Heart left ventricle (tissue), 16 donors: Measurements from ENCODE around the gene CARS1. TPM values are rescaled to one million over a fixed set of nuclear protein-coding genes. Genes with fewer than 3 reads are reported as not detected.

ENCODE experiments used
- ATAC-seq, 4 donors: fragments of 200-7000 bp; cut with Tn5 transposase; one replicate each; pipeline ENCODE4 v1.9.1; 2020 to 2022; ENCODE audit warnings: moderate library complexity in 4 of 4, mild to moderate bottlenecking in 3 of 4, moderate number of reproducible peaks in 1 of 4
- DNase-seq, 5 donors: peaks; one replicate each; pipeline ENCODE4 v3.0.0-alpha.2; 2020
- H3K27ac ChIP-seq, 12 donors: fragments of 200-600 bp; sonication (generic) in 4 of 12; one replicate each; pipeline versions ENCODE4 v1.5.0 to v1.8.0; 2016 to 2022; ENCODE audit warnings: mild to moderate bottlenecking in 2 of 12
- H3K27me3 ChIP-seq, 9 donors: fragments of 200-600 bp; sonication (generic) in 2 of 9; one replicate each; pipeline versions ENCODE4 v1.5.1 to v1.8.0; 2016 to 2022; ENCODE audit warnings: mild to moderate bottlenecking in 3 of 9
- H3K36me3 ChIP-seq, 9 donors: fragments of 200-600 bp; sonication (generic) in 2 of 9; one replicate each; pipeline versions ENCODE4 v1.5.0 to v1.8.0; 2018 to 2022; ENCODE audit warnings: mild to moderate bottlenecking in 2 of 9
- H3K4me1 ChIP-seq, 12 donors: fragments of 200-600 bp; sonication (generic) in 4 of 12; one replicate each; pipeline versions ENCODE4 v1.5.0 to v1.8.0; 2016 to 2022; ENCODE audit warnings: mild to moderate bottlenecking in 3 of 12
- H3K4me3 ChIP-seq, 12 donors: fragments of 200-600 bp; sonication (generic) in 4 of 12; one replicate each; pipeline versions ENCODE4 v1.5.0 to v1.8.0; 2017 to 2022; ENCODE audit warnings: mild to moderate bottlenecking in 9 of 12, moderate library complexity in 4 of 12
- H3K9me3 ChIP-seq, 12 donors: fragments of 200-600 bp; sonication (generic) in 4 of 12; one replicate each; pipeline versions ENCODE4 v1.5.0 to v1.8.0; 2016 to 2022; ENCODE audit warnings: mild to moderate bottlenecking in 1 of 12
- CTCF ChIP-seq, 12 donors: fragments of 200-600 bp; sonication (generic) in 4 of 12; IDR thresholded peaks; one replicate each; pipeline versions ENCODE4 v1.5.0 to v1.8.0; 2018 to 2022; ENCODE audit warnings: antibody characterized with exemption in 12 of 12, mild to moderate bottlenecking in 5 of 12
- POLR2A ChIP-seq, 2 donors: fragments of 450-650 bp; IDR thresholded peaks; one replicate each; pipeline ENCODE4 v1.6.1; 2017; ENCODE audit warnings: antibody characterized with exemption in 2 of 2, mild to moderate bottlenecking in 2 of 2, moderate library complexity in 2 of 2
- WGBS, 4 donors: extraction: QIAGEN DNeasy Blood & Tissue Kit in 2 of 4; methylation state at CpG; one replicate each; pipeline versions ENCODE4 v1.1.5 to v1.1.7; 2013 to 2018; 5-methylcytosine and 5-hydroxymethylcytosine counted together
- intact Hi-C, 10 donors: fragments of 100-400 bp; cut with DNase I; formaldehyde crosslinking; loops; one replicate each; pipeline versions ENCODE4 v1.11.1 to v1.14.2; 2022
- long read RNA-seq, 3 donors: library from polyadenylated mRNA; unstranded; transcript quantifications; one replicate each; pipeline ENCODE4 v2.0.0, GENCODE V29; 2020 to 2021
- polyA plus RNA-seq, 2 donors: library from polyadenylated mRNA; stranded (reverse); fragments of 200-250 nt; gene quantifications; one replicate each; pipeline ENCODE4 v1.2.3, GENCODE V29; 2013
- total RNA-seq, 9 donors: library from RNA; depleted of rRNA in 2 of 9; stranded (reverse); fragments of >200 nt in 2 of 9; fragmentation: NEBNext Ultra II Directional in 3 of 9; extraction: Animal tissue kit (Norgen Biotek cat#: 25700) in 3 of 9; gene quantifications; one replicate each; pipeline versions ENCODE4 v1.1.0 to v1.2.4, GENCODE V29; 2016 to 2023
- donor health status: ischemic (EF 13 %, LVEDD 7.1; RV severe dilation, severe dysfunction).
- donor health status: healthy with polysubstance abuse.
- donor health status: DM: no; HTN: yes; CAD: no.
- donor health status: DM: no; HTN: no; CAD: no.
- donor health status: ischemic (EF 25% LVEDD 6.9; RV normal size, moderate dysfunction).
- donor health status: ischemic (EF 25% LVEDD 5.7; RV mildly dilated, moderate dysfunction).
- donor health status: healthy.
- donor health status: DM: yes; HTN: yes; CAD: no.
- donor health status: ischemic (EF 35%, LVEDD 5.7; RV mildly dilated, moderate dysfunction).
- donor health status: nonischemic (EF 11% LVEDD 7.7; RV severe dilation, severe dysfunction).
- donor health status: DM: yes; HTN: yes; CAD: no.
- donor health status: PGD.
- donor health status: ischemic (EF 29% LVEDD 5.4; RV normal size, mild dysfunction).
- donor health status: nonischemic (EF 23%, LVEDD 6.1; RV moderate dilation, normal function).

Gene CARS1
- total RNA-seq: 10 to 100 TPM; 10.2 to 29.3 (median 18.5) TPM
- polyA plus RNA-seq: 10 to 100 TPM in 1 of 2 donors, 1 to 10 TPM in 1; 9.3 to 30.5 TPM
- long read RNA-seq, donor 1, transcript CARS-203 (22 exons, 2,685 nt): major isoform, 10 of 40 reads
- long read RNA-seq, donor 1, transcript CARS-201 (22 exons, 2,491 nt): minor isoform, 6 of 40 reads
- long read RNA-seq, donor 1, partial matches to known transcripts: 10 of 40 reads
- long read RNA-seq, donor 1, other reads (novel, unspliced or antisense): 10 of 40 reads
- long read RNA-seq, donor 2, transcript CARS-203 (22 exons, 2,685 nt): major isoform, 44 of 167 reads
- long read RNA-seq, donor 2, transcript CARS-201 (22 exons, 2,491 nt): minor isoform, 9 of 167 reads
- long read RNA-seq, donor 2, transcript CARS-202 (23 exons, 2,758 nt): minor isoform, 7 of 167 reads
- long read RNA-seq, donor 2, partial matches to known transcripts: 87 of 167 reads
- long read RNA-seq, donor 2, other reads (novel, unspliced or antisense): 20 of 167 reads
- long read RNA-seq, donor 3, transcript CARS-203 (22 exons, 2,685 nt): major isoform, 28 of 50 reads
- long read RNA-seq, donor 3, partial matches to known transcripts: 11 of 50 reads
- long read RNA-seq, donor 3, other reads (novel, unspliced or antisense): 5 of 50 reads

GRCh38 chr11:3057069-3057963 lies at the start of gene CARS1:
CARS1 (minus strand) TSS chr11:3057423; CDS start chr11:3057367, 56 bp downstream.
- peak in 1 of 2 donors; percentile 81 for TF ChIP-seq POLR2A (IDR thresholded peaks at IDR 0.05)
- peak in 1 of 12 donors; percentile 11 for TF ChIP-seq CTCF (IDR thresholded peaks at IDR 0.05)
- Histone ChIP-seq H3K36me3 (peaks cover 0 to 7% (median 5%) of the 10 kb centered on the region in 9 donors), H3K9me3 (no peaks in the 10 kb centered on the region), H3K27me3 (no peaks in the 10 kb centered on the region), H3K27ac (peak within 1 kb of the TSS; percentile 48 to 91 (median 82)), H3K4me3 (peak within 1 kb of the TSS; percentile 68 to 99 (median 88)), H3K4me1 (peaks cover 0 to 40% (median 25%) of the 10 kb centered on the region in 12 donors)
- 0 to 2% (median 2%) methylated on average over 29 to 68 of the region's 68 CpGs for WGBS, 4 donors
- ATAC-seq (peak; percentile 96 to 99 (median 98)), DNase-seq (peak; percentile 96 to 98 (median 97))
- intact Hi-C loops: loop anchor here in 2 of 10 donors (10.0 kb wide), 1 partner anchor 107 kb away; the partner anchor contains the start of gene OSBPL5 (in 2 of the 2)

- intact Hi-C loops: loop anchor here in 1 of 10 donors (5.0 kb wide), 1 partner anchor 111 kb away; the partner anchor contains the start of gene MRGPRG
- TF ChIP-seq CTCF (IDR thresholded peaks at IDR 0.05) (no peak), POLR2A (IDR thresholded peaks at IDR 0.05) (no peak)
- Histone ChIP-seq H3K4me1 (no peaks in the 10 kb centered on the region), H3K36me3 (peaks cover 0 to 65% (median 28%) of the 10 kb centered on the region in 9 donors), H3K27me3 (no peaks in the 10 kb centered on the region), H3K4me3 (no peak overlapping the region), H3K9me3 (no peaks in the 10 kb centered on the region), H3K27ac (no peak overlapping the region)
- no peak for ATAC-seq
- DNase-seq: peak in 2 of 5 donors; percentile 25 to 27
- 91 to 96% (median 92%) methylated on average over 40 to 41 of the region's 41 CpGs for WGBS, 4 donors
Measured at GRCh38 chr11:3105791-3106735, 48.8 kb upstream of the CARS1 start.

- Histone ChIP-seq H3K27me3 (no peaks in the 10 kb centered on the region), H3K4me1 (peaks cover 0 to 6% (median 0%) of the 10 kb centered on the region in 12 donors), H3K4me3 (no peak overlapping the region), H3K27ac (no peak overlapping the region), H3K9me3 (no peaks in the 10 kb centered on the region), H3K36me3 (peaks cover 0 to 68% (median 28%) of the 10 kb centered on the region in 9 donors)
- ATAC-seq (no peak), DNase-seq (peak in 2 of 5 donors; percentile 23 to 53)
- TF ChIP-seq POLR2A (IDR thresholded peaks at IDR 0.05) (no peak), CTCF (IDR thresholded peaks at IDR 0.05) (no peak)
- intact Hi-C loops: loop anchor here in 1 of 10 donors (5.0 kb wide), 1 partner anchor 112 kb away; the partner anchor contains the start of gene MRGPRG
- 96% methylated on average over 22 to 23 of the region's 23 CpGs for WGBS, 4 donors
Measured at GRCh38 chr11:3104961-3105790, 48.0 kb upstream of the CARS1 start.
